Measurements from ENCODE around the gene RBBP6.
"Not testable (repeated sequence)": the region's sequence is repeated elsewhere in the genome, so short reads cannot be mapped to it uniquely, and the experiment has no call there.

RBBP6 gene

DNA sequence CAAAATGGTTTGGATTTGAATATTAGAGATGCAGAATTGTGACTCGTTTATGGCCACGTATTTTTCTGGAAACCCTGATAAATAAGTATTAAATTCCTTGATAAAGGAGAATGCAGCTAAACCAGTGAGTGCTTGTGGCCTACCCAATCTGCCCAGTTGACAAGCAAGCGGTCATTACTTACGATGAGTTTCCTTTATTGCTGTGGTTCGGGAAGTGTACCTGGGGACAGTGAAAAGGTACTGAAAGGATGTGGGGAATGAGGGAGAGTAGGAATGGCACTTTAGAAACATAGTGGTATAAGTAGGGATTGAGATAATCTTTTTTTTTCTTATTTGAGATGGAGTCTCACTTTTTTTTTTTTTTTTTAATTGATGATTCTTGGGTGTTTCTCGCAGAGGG lies 33.8 kb downstream of the RBBP6 start:
- no peak for DNase-seq

DNA sequence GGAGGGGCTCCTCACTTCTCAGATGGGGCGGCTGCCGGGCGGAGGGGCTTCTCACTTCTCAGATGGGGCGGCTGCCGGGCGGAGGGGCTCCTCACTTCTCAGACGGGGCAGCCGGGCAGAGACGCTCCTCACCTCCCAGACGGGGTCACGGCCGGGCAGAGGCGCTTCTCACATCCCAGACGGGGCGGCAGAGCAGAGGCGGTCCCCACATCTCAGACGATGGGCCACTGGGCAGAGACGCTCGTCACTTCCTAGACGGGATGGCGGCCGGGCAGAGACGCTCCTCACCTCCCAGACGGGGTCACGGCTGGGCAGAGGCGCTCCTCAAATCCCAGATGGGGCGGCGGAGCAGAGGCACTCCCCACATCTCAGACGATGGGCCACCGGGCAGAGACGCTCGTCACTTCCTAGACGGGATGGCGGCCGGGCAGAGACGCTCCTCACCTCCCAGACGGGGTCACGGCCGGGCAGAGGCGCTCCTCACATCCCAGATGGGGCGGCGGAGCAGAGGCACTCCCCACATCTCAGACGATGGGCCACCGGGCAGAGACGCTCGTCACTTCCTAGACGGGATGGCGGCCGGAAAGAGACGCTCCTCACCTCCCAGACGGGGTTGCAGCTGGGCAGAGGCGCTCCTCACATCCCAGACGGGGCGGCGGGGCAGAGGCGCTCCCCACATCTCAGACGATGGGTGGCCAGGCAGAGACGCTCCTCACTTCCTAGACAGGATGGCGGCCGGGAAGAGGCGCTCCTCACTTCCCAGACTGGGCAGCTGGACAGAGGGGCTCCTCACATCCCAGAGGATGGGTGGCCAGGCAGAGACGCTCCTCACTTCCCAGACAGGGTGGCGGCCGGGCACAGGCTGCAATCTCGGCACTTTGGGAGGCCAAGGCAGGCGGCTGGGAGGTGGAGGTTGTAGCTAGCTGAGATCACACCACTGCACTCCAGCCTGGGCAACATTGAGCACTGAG lies 35.4 kb downstream of the RBBP6 start:
- DNase-seq = not testable (repeated sequence)

DNA sequence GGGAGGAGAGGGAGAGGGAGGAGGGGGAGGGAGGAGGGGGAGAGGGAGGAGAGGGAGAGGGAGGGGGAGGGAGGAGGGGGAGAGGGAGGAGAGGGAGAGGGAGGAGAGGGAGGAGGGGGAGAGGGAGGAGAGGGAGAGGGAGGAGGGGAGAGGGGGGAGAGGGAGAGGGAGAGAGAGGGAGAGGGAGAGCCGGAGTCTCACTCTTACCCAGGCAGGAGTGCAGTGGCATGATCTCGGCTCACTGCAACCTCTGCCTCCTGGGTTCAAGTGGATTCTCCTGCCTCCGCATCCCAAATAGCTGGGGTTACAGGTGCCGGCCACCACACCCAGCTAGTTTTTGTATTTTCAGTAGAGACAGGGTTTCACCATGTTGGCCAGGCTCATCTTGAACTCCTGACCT lies 36.4 kb downstream of the RBBP6 start:
- DNase-seq = not testable (repeated sequence)

DNA sequence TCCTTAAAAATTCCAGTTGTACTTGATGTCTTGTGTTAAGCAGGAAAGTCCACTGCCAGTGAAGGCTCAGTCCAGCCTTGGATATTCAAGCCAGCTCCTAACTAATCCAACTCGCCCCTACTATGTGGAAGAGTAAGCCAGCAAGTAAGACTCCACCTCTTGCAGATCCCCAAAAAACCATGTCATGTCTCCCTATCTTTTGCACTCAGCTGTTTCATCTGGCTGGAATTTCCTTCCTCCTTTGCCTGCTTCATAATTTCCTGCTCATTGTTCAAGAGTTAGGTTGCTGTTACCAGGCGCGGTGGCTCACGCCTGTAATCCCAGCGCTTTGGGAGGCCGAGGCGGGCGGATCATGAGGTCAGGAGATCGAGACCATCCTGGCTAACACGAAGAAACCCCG lies 37.8 kb downstream of the RBBP6 start:
- DNase-seq = no peak

DNA sequence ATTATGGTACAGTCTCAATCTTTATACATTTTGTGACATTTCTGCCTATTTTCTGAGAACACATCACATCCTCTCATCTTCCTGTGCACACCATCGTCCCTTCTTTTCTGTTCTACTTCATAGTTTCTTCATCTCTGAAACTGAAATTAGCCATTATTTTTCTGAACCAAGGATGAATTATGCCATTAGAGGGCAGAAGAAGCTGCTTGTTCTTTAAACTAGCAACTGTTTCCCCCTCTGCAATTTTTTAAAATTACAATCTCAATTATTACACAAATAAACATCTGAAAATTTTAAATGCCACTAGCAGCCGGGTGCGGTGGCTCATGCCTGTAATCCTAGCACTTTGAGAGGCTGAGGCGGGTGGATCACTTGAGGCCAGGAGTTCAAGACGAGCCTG lies 41.3 kb downstream of the RBBP6 start:
- no peak for DNase-seq

DNA sequence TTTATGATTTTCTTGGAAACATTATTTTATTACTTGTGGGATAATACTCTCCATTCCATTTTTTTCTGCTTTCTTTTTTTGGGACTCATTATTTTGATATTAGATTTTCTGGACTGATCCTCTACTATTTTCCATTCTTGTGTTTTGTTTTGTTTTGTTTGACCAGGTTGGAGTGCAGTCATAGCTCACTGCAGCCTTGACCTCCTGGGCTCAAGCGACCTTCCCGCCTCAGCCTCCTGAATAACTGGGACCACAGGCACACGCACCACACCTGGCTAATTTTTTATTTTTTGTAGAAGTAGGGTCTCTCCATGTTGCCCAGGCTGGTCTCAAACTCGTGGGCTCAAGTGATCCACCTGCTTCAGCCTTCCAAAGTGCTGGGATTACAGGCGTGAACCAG lies 44.1 kb downstream of the RBBP6 start:
- no peak for DNase-seq

DNA sequence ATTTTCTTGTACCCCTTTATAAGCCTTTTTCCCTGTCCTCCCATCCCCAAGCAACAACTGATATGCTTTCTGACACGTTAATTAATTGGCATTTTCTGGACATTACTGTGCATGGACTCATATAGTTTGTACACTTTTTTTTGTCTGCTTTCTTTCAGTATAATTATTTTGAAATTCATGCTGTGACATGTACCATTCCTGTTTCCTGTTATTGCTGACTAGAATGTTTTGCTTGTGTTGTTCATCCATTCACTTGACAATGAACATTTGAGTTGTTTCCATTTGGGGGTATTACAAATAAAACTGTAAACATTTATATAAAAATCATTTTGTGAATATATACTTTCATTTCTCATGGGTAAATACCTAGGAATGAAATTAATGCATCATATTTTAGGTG lies 50.6 kb downstream of the RBBP6 start:
- DNase-seq = no peak

DNA sequence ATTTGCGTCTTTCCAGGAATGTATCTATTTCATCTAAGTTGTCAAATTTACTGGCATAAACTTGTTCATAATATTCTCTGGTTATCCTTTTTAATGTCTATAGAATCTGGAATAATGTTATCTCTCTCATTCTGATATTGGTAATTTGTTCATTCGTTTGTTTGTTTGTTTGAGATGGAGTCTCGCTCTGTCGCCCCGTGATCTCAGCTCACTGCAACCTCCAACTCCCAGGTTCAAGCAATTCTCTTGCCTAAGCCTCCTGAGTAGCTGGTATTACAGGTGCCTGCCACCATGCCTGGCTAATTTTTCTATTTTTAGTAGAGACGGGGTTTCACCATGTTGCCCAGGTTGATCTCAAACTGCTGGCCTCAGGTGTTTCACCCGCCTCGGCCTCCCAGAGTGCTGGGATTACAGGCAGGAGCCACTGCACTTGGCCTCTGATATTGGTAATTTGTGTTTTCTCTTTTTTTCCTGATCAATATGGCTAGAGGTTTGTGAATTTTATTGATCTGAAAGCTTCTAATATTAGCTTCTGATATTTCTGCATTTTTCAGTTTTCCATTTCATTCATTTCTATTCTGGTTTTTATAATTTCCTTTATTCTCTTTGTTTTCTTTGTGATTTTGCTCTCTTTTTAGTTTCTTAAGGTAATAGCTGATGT lies 59.5 kb downstream of the RBBP6 start:
- DNase-seq = no peak

DNA sequence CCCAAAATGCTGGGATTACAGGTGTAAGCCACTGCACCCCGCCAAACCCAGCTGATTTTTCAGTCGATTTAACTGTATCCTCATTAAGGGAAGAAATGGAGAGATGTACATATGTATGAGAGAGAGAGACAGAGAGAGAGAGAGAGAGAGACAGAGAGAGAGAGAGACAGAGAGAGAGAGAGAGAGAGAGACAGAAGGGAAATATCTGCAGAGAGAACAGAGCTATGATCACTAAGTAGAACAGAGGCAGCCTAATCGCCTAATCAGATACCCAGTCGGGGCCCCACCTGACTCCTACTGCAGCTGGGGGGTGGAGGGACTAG lies 70.0 kb downstream of the RBBP6 start:
- no peak for DNase-seq

DNA sequence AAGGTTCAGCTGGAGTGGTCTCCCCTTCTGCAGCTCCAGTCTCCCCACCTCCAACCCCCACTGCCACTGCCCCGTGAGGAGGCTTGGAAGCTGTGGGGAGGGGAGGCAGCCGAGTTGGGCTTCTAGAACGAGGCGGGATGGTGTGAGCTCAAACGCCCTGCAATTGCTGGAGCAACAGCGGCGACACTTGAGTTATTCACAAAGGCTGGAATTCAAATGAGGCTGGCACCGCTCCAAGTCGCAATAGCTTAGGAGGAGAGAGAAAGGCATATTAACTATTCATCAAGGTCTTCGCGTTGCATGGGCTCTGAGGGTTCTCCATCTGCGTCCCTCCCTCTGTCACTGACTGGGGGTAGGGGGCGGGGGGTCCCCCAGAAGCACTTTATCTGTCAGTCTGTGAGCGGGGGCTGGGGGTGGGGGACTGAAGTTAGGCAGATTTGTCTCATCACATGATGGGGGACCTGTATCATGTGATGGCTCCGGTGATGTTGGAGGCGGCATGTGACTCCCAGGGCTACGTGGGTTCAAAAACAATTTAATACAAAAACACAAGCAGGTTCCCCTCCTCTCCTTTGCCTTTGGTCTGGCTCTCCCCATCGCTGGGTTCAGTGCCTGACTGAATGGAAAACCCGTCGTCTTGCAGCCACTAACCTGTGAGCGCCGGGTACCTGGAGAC lies 70.5 kb downstream of the RBBP6 start:
- DNase-seq = peak; percentile 78

DNA sequence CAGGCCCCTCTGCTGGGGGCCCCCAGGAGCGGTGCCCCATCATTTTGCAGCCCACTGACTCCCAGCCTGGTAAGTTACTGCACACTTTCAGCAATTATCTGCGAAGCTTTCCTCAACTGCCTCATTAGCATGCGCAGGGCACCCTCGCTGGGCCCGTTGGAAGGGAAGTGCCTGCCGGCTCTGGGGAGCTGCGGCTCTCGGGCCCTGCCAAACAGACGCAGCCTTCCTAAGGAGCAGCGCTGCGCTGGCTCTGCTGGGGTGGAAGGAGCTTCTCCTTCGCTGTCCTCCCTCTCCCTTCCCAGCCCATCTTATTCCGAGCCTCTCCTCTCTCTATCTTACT lies 71.0 kb downstream of the RBBP6 start:
- peak; percentile 6 for DNase-seq

DNA sequence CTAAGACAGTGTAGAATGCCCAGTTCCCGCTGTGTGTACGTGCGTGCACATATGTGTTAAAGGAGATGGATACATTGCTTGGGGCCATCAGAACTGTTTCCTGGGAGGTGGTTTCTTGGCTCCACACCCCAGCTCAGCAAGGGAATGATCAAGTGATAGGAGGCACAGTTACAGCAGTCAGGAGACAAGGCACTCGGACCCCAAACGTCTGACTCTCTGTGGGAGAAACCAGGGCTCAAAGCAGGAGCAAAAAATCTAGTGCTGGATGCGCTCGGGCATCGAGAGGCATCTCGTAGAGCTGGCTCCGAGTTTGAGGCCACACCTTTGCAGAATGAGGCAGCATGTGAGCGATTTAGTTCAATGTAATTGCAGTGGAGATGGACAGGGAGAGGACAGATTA lies 71.9 kb downstream of the RBBP6 start:
- no peak for DNase-seq

DNA sequence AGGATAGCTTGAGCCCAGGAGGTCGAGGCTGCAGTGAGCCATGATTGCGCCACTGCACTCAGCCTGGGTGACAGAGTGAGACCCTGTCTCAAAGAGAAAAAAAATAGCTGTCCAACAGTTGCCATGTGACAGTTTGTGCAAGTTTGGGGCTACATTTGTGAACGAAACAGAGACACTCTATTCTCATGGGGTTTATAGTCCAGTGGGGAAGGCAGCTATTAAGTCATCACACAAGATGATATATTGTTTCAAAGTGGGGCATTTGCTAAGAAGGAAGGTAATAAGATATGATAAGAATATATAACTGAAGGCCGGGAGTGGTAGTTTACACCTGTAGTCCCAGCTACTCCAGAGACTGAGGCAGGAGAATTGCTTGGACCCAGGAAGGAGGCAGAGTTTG lies 73.3 kb downstream of the RBBP6 start:
- DNase-seq = no peak

DNA sequence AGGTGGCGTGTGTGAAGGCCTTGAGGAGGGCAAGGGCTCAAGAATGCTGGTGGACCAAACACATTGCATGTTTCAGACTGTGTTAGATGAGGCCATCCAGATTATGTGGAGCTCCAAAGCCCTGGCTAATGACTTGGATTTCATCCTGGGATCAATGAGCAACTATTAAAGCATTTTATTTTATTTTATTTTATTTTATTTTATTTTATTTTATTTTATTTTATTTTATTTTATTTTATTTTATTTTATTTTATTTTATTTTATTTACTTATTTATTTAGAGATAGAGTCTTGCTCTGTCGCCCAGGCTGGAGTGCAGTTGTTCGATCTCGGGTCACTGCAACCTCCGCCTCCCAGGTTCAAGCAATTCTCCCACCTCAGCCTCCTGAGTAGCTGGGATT lies 73.9 kb downstream of the RBBP6 start:
- DNase-seq = not testable (repeated sequence)

DNA sequence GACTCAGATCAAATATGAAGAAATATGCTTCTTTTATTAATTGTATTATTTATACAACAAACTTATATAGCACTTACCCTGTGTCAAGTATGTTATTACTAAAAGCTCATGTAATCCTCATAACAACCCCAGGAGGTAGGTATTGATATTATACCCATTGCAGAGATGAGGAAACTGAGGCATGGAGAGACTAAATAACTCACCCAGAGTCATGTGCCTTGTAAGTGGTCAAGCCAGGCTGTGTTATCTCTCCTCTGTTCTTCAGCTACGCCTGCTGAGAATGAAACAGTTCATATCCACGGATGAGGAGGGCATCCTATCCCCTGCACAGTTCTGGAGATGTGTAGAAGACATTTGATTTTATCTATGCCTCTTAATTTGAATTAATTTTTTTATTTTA lies 78.1 kb downstream of the RBBP6 start:
- no peak for DNase-seq
